OCI-LY3 (cell line): ENCODE measurements around the gene ANKRD39.
"Not testable (repeated sequence)": the region's sequence is repeated elsewhere in the genome, so short reads cannot be mapped to it uniquely, and the experiment has no call there.

Experiments used
- H2AFZ ChIP-seq: fragments of 200-600, 300-600 bp; shearing (Covaris generic); 2 replicates; pipeline ENCODE4 v1.6.0; 2014; ENCODE audit warnings: antibody characterized with exemption, low read depth, low read length
- H3K27ac ChIP-seq: fragments of 200-600, 300-600 bp; sonication (generic); 2 replicates; pipeline ENCODE4 v1.5.1; 2014; ENCODE audit warnings: mild to moderate bottlenecking, low read length, moderate library complexity, mixed read lengths
- H3K27me3 ChIP-seq: fragments of 200-600, 300-600 bp; sonication (generic); 2 replicates; pipeline ENCODE4 v1.6.1; 2014; ENCODE audit warnings: low read depth, low read length, mixed read lengths
- H3K36me3 ChIP-seq: fragments of 200-600, 300-600 bp; sonication (generic); replicated peaks from 2 replicates; pipeline ENCODE3; 2014; ENCODE audit warnings: low read depth, low read length, mixed read lengths
- H3K4me1 ChIP-seq: fragments of 300-600, 200-600 bp; sonication (generic); 2 replicates; pipeline ENCODE4 v1.6.1; 2014; ENCODE audit warnings: low read length, mixed read lengths
- H3K4me2 ChIP-seq: fragments of 200-600, 300-600 bp; sonication (generic); 2 replicates; pipeline ENCODE4 v1.6.1; 2014; ENCODE audit warnings: low read length, mixed read lengths
- H3K4me3 ChIP-seq: fragments of 300-600, 200-600 bp; sonication (generic); 2 replicates; pipeline ENCODE4 v1.5.1; 2014; ENCODE audit warnings: antibody characterized with exemption, mild to moderate bottlenecking, low read length, moderate library complexity
- H3K79me2 ChIP-seq: fragments of 300-600, 200-600 bp; shearing (Covaris generic); 2 replicates; pipeline ENCODE4 v1.6.1; 2014; ENCODE audit warnings: mild to moderate bottlenecking, low read length, mixed read lengths
- H3K9ac ChIP-seq: fragments of 300-600, 200-600 bp; shearing (Covaris generic); 2 replicates; pipeline ENCODE4 v1.6.0; 2014; ENCODE audit warnings: mild to moderate bottlenecking, low read length, moderate library complexity
- H3K9me3 ChIP-seq: fragments of 200-600, 300-600 bp; shearing (Covaris generic); 2 replicates; pipeline ENCODE4 v1.6.1; 2014; ENCODE audit warnings: low read length, mixed read lengths; ENCODE audit not compliant: insufficient read depth
- H4K20me1 ChIP-seq: fragments of 200-600, 300-600 bp; sonication (generic); 2 replicates; pipeline ENCODE4 v1.6.1; 2016; ENCODE audit warnings: low read length, mixed read lengths; ENCODE audit not compliant: insufficient read depth
- EZH2phosphoT487 ChIP-seq: fragments of 200-600 bp; shearing (Covaris generic); IDR thresholded peaks from 2 replicates; pipeline ENCODE4 v1.6.1; 2018; ENCODE audit warnings: antibody characterized with exemption, mixed run types, low read depth
- TF ChIP-seq, protein P1 (sequence below): fragments of 200-600, 300-600 bp; sonication (generic); IDR thresholded peaks from 2 replicates; pipeline ENCODE4 v1.5.1; 2014; ENCODE audit warnings: antibody characterized with exemption, low read length, low read depth

The ANKRD39 gene

DNA sequence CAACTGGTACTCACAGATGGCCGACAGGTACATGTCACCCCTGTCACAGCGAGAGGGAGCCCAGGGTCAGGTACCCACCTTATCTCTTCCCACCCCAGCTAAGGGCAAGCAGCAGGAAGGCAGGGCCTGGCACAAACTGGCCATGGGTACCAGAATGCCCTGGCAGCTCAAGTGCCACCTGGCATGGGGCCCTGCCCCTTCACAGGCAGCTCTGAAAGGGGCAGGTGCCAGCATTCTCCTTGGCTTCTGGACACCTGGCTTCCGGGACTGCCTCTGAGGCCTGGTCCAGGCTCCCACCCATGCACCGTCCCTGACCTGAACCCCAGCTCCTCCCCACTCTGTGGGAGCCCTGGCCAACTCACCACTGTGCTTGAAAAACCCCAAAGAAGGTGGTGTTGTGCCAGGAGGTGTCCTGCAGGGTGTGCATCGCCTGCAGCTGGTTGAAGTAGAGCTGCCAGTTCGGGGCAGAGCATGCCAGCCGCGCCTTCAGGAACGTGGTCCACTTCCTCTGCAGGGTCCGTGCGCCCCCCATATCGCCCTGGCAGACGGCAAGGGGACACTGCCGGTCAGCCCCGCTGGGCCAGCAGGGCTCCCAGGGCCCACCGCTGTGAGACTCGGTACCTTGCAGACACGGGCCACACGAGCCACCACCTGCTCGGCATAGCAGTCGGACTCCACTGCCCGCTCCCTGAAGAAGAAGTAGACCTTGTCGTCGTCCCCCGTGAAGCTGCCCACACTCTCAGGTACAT, 6.7 kb upstream of the ANKRD39 start:
- no peak overlapping the region for H2AFZ ChIP-seq
- no peak overlapping the region for H3K4me3 ChIP-seq
- no peaks in the 10 kb centered on the region for H3K27me3 ChIP-seq
- no peak overlapping the region for H3K4me2 ChIP-seq
- no peak for TF ChIP-seq EZH2phosphoT487
- TF ChIP-seq, protein P1, sequence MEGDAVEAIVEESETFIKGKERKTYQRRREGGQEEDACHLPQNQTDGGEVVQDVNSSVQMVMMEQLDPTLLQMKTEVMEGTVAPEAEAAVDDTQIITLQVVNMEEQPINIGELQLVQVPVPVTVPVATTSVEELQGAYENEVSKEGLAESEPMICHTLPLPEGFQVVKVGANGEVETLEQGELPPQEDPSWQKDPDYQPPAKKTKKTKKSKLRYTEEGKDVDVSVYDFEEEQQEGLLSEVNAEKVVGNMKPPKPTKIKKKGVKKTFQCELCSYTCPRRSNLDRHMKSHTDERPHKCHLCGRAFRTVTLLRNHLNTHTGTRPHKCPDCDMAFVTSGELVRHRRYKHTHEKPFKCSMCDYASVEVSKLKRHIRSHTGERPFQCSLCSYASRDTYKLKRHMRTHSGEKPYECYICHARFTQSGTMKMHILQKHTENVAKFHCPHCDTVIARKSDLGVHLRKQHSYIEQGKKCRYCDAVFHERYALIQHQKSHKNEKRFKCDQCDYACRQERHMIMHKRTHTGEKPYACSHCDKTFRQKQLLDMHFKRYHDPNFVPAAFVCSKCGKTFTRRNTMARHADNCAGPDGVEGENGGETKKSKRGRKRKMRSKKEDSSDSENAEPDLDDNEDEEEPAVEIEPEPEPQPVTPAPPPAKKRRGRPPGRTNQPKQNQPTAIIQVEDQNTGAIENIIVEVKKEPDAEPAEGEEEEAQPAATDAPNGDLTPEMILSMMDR, result no peak
- peaks cover 5% of the 10 kb centered on the region for H3K4me1 ChIP-seq
- peaks cover 21% of the 10 kb centered on the region for H3K79me2 ChIP-seq
- no peak overlapping the region for H3K27ac ChIP-seq
- no peaks in the 10 kb centered on the region for H3K9me3 ChIP-seq
- H3K9ac ChIP-seq, result no peak overlapping the region
- H3K36me3 ChIP-seq, result peaks cover 16% of the 10 kb centered on the region
- H4K20me1 ChIP-seq, result no peaks in the 10 kb centered on the region

DNA sequence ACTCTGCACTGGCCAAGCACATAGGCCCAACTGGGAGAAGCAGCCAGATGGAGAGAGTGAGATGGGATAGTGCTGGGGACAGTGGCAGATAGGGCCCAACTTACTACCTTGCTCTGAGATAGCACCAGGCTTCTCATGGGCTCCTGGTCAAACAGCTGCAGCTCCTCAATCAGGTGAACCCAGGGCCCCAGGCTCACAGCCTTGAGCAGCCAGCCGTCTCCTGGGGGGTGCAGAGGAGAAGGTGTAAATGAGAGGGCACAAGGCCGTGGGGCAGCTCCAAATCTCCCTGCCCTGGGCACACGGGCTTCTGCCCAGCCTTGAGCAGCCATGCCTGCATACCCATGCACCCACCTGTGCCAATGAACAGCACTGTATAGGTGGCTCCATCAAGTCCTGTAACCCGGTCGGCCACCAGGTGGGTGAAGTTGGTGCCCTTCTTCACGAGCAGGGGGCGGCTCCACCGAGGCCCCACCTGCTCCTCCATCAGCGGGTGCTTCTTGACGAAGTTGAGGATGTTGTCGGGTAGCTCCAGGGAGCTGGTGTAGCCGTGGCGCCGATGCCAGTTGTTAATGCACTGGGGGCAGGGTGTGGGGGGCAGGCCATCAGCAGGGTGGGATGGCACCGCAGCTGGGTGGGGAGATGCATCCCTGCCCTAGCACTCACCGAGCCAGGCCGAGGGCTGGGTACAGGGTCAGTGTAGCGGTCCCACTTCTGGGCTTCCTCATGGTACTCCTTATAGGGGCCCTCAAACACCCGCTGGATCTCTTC, 5.9 kb upstream of the ANKRD39 start:
- Histone ChIP-seq H3K79me2 (peaks cover 21% of the 10 kb centered on the region), H4K20me1 (no peaks in the 10 kb centered on the region), H3K36me3 (peaks cover 16% of the 10 kb centered on the region), H3K9ac (no peak overlapping the region), H3K4me3 (no peak overlapping the region), H3K27ac (no peak overlapping the region), H3K4me2 (no peak overlapping the region), H3K9me3 (no peaks in the 10 kb centered on the region), H2AFZ (no peak overlapping the region), H3K27me3 (no peaks in the 10 kb centered on the region), H3K4me1 (peaks cover 6% of the 10 kb centered on the region)
- no peak for TF ChIP-seq EZH2phosphoT487
- TF ChIP-seq, protein P1, result no peak

DNA sequence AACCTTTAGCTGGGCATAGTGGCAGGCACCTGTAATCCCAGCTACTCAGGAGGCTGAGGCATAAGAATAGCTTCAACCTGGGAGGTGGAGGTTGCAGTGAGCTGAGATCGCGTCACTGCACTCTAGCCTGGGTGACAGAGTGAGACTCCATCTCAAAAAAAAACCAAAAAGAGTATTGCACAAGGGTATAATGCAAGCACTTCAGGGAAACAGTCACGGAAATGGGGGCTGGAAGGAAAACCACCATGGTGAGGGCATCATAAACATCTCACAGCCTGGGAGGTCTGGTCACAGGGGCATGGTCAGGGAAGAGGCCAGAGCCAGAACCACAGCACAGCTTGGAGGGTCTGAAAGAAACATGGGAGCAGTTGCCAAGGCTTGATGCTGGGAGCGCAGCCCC, 5.2 kb upstream of the ANKRD39 start:
- not testable (repeated sequence) for H3K4me1 ChIP-seq, H3K4me2 ChIP-seq

DNA sequence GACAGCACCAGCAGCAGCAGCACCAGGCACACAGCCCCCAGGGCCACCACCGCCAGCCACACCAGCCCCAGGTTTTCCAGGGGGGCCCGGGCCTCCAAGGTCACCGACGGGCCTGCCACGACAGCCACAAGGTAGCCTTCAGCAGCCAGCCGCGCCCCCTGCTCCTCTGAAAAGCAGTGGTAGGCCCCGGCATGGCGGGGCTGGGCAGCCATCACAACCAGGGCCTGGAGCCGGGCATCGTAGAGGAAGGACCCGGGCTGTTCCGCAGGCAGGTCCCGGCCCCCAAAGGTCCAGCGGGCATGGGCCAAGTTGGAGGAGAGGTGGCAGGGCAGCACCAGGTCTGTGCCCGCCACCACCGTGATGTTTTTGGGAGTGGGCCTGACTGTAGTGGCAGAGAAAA, 3.3 kb upstream of the ANKRD39 start:
- Histone ChIP-seq H3K36me3 (peaks cover 16% of the 10 kb centered on the region), H3K9me3 (no peaks in the 10 kb centered on the region), H2AFZ (no peak overlapping the region), H3K4me3 (no peak overlapping the region), H3K27ac (no peak overlapping the region), H3K4me2 (no peak overlapping the region), H3K4me1 (peaks cover 10% of the 10 kb centered on the region), H3K9ac (no peak overlapping the region), H4K20me1 (peaks cover 3% of the 10 kb centered on the region; the same call in 1 of the 2 replicates), H3K27me3 (no peaks in the 10 kb centered on the region), H3K79me2 (peaks cover 18% of the 10 kb centered on the region)
- TF ChIP-seq, protein P1, result no peak
- no peak for TF ChIP-seq EZH2phosphoT487

More for the DNA sequence above, 5.2 kb upstream of the ANKRD39 start:
- not testable (repeated sequence) for H2AFZ ChIP-seq, H3K9ac ChIP-seq, H4K20me1 ChIP-seq, H3K4me3 ChIP-seq, H3K27me3 ChIP-seq, H3K9me3 ChIP-seq, H3K27ac ChIP-seq
- peaks cover 17% of the 10 kb centered on the region for H3K79me2 ChIP-seq
- H3K36me3 ChIP-seq, result peaks cover 16% of the 10 kb centered on the region
